Hypothalamus (tissue), 51 donors: ENCODE data around the gene PCSK5.
"Not testable (repeated sequence)": the region's sequence is repeated elsewhere in the genome, so short reads cannot be mapped to it uniquely, and the experiment has no call there.

Source experiments
- DNase-seq, 51 donors: peaks; one replicate each; lab custom pipeline; 2025; lab: John Stamatoyannopoulos, UW

Gene PCSK5

DNA sequence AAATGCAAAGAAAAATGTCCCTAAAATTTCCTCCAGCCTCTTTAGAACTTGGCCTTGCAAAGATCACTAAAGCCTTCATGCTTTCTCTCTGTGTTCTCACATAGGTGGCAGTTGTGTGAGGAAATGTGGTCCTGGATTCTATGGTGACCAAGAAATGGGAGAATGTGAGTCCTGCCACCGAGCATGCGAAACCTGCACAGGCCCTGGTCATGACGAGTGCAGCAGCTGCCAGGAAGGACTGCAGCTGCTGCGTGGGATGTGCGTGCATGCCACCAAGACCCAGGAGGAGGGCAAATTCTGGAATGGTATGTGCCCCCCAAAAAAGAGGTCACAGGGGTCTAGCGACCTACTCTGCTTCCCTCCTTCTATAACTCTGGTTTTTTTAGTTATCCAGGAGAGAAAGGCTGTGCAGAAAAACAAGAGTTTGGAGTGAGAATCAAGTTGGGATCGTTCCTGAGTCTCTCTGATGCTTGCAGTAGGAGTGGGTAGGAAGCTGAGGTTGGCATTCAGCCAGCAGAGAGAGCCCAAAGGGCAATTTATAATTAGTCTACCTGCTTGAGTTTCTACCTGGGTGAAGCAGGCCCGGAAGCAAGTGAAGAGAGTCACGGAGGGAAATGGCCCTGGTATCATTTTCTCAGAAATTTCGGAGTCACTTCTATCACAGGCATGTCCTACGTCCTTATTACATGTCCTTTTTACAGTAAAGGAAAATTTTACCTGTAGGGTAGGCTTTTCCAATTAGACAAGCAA is 406.3 kb downstream of the PCSK5 start:
- no peak for DNase-seq

DNA sequence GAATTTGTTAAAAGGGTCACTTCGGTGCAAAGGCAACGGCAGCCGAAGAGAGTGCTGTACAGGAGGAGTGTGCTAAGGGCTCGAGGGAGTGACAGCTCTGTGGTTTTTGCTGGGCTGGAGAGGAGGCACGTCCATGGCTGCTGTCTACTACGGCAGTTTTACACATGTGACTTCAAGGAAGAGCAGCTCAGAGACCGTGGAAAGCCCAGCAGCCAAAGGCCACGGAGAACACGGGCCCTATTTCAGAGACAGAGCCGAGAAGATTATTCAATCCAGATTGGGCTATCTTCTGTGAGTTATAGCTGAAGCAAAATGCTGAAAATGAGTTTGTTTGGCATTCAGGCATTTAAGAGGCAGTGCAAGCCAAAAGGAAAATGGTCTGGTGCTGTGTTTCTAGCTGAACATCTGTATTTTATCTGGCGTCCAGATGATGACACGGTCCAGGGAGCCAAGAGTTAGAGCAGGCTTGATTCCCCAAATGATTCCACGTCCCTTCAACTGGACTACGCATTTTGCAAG is 407.3 kb downstream of the PCSK5 start:
- no peak for DNase-seq

DNA sequence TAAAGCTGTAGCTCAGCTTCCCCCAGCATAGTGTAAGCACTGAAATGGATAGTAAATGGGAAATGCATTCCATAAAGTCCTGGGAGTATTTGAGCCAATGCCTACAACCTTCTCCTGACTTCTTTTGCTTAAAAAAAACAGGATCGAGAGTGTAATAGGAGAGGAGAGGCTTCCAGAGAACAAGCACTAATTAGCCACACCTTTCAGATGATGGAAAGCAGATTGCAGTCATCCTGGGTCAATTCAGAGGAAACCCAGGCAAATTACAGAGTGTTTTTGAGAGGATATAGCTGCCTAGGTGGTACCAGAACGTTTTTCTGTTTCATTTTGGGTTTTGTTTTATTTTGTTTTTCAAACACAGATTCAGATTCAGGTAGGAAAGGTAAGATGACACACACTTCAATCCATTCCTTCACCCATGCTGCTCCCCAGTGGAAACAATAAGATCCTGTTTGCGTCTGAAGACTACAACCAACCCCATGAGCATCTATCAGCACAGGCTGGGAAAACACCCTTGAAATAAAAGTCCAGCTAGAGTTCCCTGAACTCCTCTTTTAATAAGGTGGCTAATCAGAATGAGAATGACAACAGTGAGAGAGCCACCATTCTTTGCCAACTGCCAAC is 408.2 kb downstream of the PCSK5 start:
- DNase-seq = no peak

DNA sequence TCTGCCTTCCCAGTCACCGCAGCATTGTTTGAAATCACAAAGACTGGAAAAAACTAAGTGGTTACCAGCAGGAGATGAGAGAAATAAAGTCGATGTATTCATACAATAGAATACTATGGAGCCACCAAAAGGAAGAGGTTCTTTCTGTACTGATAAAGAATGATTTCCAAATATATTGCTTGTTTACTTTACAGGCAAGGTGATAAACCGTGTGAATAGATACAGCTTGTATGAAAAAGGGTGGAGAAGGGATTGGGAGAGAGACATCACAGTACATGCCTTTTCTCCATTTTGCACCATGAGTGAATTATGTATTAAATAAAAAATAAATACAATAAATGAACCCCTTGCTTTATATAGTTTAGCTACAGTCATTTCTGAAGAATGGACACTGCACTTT is 412.1 kb downstream of the PCSK5 start:
- DNase-seq = no peak

DNA sequence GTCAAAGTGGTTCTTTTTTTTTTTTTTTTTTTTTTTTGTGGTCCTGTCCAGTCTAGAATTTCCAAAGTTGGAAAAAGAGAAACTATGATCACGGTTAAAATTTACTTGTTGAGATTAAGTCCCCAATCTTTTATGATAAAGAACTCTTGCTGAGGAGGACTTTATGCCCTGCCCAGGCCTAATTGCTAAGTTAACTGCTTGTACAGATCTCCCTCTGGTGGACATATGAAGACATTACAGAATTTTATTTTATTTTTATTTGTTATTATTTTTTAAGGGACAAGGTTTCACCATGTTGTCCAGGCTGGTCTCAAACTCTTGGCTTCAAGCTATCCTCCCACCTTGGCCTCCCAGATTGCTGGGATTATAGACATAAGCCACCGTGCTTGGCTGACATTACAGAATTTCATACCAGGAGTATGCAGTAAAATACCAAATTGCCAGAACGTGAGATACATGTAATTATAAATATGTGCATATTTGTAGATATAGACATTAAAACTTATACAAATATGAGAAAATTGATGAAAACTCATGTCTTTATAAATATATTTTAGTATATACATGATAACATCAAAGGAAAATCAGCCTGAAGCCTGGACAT is 412.6 kb downstream of the PCSK5 start:
- DNase-seq = peak in 3 of 51 donors; percentile 3 to 8 (median 7)

DNA sequence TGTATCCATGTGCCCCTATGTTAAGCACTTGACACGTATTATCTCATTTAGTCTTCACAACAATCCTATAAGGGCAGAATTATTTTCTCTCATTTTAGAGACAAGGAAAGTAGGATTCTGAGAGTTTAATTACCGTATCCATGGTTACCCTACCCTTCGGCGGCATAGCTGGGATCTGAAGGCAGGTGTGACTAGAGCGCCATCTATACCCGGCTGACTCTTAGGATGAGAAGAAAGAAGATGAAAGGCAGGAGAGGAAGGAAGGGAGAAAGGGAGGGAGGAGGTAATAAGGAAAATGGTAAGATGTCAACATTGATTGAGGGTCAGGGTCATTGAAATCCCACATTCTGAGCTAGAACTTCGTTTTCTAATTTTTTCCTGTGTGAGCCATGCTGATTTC is 416.6 kb downstream of the PCSK5 start:
- not testable (repeated sequence) for DNase-seq

DNA sequence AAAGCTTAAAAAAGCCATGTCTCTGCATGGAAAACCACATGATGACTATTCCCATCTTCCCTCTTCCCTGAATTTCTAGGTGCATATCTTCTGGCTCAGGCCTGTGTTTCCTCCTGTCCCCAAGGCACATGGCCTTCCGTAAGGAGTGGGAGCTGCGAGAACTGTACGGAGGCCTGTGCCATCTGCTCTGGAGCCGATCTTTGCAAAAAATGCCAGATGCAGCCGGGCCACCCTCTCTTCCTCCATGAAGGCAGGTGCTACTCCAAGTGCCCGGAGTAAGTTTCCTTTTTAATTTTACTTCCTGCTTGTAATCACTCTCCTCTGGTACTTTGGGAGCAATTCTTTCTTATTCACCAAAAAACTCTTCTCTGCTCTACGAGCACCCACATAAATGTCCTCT is 420.1 kb downstream of the PCSK5 start:
- no peak for DNase-seq

DNA sequence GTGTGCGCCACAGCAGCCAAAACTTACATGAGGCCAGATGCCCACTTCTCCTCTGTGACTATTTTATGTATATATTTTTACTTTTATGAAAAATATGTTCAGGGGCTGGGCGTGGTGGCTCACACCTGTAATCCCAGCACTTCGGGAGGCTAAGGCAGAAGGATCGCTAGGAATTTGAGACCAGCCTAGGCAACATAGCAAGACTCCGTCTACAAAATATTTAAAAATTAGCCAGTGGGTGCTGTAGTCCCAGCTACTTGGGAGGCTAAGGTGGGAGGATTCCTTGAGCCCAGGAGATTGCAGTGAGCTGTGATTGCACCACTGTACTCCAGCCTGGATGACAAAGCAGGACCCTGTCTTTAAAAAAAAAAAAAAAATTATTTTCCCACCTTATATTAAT is 420.5 kb downstream of the PCSK5 start:
- no peak for DNase-seq

DNA sequence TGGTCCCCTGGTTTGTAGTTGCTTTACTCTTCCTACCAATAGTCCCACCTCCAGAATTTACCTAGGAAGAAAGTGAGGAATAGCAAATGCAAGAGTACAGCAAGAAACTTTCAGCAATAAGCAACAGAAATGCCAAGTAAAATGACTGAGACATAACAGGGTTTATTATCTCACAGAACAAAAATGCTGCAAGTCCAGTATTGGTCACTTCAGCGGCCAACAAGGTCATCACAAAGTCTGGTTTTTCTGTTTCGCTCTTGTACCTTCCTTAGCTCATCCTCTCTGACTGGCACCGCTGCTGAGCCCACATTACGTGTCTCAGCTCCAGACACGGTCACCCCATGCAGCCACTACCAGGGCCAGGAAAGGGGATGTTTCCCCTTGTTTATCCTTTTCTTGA is 421.1 kb downstream of the PCSK5 start:
- no peak for DNase-seq

DNA sequence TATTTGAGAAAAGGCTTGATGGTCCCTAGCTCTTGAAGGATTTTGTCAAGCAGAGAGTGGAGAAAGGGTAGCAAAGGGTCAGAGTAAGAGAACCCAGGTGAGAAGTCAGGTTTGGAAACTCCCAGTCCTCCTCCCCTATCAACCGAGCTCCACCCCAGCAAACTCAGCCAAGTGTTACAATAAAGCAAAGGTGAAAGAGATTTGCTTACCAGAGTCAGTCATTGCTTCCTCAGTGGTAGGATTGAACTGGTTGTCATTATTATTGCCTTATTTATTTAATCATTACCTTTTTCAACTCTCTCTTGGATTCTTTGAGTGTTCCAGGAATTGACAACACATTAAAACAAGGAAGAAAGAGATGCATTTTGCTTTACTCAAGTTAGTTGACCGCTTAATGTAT is 423.3 kb downstream of the PCSK5 start:
- DNase-seq = no peak

DNA sequence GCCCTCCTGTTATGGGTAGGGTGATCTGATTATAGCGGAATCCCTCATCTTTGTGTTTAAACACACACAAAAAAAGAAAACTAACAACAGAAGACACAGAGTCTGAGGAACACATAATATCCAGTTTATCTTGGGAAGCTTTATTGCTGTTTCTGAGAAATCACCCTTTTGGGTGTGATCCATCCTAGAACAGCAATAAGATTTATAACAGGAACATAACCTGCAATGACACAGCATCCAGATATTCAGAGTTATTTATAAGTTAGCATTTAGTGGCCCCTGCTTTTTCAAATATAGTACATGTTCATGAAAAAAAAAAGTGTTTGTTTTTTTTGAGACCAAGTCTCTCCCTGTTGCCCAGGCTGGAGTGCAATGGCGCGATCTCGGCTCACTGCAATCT is 423.8 kb downstream of the PCSK5 start:
- DNase-seq = no peak

DNA sequence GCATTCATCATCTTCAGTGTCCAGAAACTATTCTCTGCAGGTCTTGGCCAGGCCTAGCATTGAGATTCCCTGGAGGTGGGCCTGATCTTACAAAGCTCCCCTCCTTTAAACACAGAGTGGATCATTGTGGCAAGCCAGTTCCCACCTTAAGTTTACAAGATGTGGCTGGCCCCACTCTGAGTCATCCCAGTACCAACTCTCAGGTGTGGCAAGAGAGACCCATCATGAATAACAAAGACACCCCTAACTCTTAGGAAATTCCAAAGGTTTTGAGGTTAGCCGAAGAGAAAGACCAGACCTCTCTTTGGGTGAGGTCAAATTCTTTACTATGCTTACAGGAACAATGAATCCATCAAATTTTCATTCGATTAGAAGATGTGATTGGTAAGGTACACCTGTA is 425.6 kb downstream of the PCSK5 start:
- DNase-seq = no peak

DNA sequence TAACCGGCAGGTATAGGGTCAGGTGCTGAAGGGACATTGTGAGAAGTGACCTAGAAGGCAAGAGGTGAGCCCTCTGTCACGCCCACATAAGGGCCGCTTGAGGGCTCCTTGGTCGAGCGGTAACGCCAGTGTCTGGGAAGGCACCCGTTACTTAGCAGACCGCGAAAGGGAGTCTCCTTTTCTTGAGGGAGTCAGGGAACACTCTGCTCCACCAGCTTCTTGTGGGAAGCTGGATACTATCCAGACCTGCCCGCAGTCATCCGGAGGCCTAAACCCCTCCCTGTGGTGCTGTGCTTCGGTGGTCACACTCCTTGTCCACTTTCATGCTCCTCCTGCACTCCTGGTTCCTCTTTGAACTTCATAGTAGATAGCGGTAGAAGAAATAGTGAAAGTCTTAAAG is 429.0 kb downstream of the PCSK5 start:
- DNase-seq = not testable (repeated sequence)

DNA sequence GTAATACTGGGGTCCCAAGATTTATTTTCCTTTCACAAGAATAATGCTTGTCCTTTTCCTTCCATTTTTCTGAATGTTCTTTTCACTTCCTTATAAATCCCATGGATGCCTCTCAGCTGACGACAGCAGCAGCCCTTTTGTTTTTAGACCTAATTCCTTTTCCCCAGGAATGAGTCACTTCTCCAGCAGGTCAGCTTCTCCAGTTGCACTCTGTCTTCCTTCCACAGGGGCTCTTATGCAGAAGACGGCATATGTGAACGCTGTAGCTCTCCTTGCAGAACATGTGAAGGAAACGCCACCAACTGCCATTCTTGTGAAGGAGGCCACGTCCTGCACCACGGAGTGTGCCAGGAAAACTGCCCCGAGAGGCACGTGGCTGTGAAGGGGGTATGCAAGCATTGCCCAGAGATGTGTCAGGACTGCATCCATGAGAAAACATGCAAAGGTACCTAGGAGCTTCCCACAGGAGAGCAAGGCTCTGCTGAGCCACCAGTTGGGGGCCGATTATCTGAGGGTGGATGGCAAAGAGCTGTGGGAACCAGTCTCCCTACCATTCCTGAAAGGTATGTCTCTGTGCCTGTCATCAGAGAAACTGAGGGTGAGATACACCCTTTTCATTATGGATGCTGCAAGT is 430.8 kb downstream of the PCSK5 start:
- DNase-seq = no peak

DNA sequence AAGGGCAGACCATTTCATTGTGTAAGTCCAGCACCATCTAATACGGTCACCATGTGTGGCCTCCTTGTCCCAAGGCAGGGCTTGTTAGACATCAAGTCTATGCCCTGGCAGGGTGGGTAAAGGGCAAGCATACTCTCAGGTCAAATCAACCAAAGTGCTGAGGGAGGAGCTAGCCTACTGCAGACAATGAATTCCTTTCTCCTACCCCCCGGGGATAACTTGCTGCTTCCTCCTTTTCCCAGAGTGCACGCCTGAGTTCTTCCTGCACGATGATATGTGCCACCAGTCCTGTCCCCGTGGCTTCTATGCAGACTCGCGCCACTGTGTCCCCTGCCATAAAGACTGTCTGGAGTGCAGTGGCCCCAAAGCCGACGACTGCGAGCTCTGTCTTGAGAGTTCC is 432.3 kb downstream of the PCSK5 start:
- DNase-seq = no peak

DNA sequence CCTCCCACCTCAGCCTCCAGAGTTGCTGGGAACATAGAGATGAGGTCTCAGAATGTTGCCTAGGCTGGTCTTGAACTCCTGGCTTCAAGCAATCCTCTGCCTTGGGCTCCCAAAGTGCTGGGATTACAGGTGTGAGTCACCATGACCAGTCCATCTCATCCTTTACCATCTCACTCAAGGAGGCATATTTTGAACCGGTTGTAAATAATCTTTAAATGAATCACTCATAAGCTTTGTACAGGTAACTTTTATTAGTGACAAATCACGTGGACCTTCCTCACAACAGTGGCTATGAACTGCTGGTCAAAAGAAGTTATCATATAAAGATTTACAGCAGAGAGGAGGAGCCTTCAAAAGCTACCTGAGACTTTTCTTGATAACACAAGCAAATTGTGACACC is 433.0 kb downstream of the PCSK5 start:
- DNase-seq = no peak

DNA sequence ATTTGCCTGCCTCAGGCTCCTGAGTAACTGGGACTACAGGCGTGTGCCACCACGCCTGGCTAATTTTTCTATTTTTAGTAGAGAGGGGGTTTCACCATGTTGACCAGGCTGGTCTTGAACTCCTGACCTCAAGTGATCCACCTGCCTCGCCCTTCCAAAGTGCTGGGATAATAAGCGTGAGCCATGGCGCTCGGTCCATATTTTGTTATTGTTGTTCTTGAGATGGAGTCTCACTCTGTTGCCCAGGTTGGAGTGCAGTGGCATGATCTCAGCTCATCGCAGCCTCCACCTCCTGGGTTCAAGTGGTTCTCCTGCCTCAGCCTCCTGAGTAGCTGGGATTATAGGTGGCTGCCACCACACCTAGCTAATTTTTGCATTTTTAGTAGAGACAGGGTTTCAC is 433.6 kb downstream of the PCSK5 start:
- not testable (repeated sequence) for DNase-seq

DNA sequence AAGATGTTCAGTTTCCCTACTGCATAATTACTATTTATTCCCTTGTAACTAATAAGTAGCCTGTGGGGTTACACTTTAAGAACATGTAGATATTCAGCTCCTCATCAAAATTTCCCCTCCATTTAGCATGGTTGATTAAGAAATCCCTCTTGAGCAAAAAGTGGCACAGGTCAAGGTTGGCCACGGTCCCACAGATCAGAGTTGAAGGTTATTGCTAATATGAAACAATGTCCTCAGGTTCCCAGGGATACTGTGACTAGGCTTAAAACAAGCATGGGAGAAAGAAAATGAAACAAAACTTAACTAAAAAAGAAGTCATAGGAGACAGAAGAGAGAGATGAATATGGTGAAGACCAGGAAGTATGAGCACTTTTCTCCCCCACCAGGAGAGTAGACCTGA is 439.6 kb downstream of the PCSK5 start:
- DNase-seq = no peak

DNA sequence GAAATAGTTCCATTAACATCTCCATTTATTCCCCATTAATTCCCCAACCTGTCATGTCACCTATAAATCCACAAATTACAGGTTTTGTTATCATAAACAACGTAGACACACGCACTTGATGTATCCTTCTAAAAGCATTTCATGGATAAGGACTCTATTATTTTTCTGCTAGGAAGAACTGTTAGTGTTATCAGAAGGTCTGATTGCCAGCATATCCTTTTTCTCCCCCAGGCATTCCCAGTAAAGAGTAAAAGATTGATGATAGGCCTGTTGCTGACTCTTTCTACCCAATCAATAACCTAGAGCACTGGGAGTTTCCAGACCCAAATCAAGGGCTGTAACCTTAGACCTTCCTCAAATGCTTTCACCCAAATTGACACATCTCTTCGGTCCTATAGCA is 442.9 kb downstream of the PCSK5 start:
- DNase-seq = no peak

DNA sequence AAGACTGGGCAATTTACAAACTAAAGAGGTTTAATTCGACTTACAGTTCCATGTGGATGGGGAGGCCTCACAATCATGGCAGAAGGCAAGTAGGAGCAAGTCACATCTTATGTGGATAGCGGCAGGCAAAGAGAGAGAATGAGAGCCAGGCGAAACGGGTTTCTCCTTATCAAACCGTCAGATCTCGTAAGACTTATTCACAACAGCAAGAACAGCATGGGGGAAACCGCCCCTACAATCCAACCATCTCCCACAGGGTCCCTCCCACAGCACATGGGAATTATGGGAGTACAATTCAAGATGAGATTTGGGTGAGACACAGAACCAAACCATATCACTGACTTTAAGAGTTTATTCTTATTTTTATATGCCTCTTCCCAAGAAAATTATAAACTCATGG is 443.5 kb downstream of the PCSK5 start:
- no peak for DNase-seq

DNA sequence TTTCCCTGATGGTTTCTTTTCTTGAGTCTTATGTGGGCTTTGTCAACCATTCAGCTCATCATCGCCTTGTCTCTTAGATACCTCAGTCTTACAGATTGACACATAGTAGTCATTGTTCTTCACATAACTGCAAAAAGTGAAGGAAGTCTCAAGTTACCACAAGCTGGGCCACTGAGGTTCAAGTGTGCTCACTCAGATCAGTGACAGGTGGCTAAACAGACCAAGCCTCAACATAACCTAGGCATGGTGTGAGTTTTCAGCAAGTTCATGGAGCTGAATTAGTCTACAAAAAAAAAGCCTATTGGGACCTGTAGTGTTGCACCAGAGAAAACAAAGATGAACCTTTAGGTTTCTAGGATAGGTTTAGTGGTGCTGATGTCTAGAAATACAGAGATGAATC is 445.6 kb downstream of the PCSK5 start:
- no peak for DNase-seq

DNA sequence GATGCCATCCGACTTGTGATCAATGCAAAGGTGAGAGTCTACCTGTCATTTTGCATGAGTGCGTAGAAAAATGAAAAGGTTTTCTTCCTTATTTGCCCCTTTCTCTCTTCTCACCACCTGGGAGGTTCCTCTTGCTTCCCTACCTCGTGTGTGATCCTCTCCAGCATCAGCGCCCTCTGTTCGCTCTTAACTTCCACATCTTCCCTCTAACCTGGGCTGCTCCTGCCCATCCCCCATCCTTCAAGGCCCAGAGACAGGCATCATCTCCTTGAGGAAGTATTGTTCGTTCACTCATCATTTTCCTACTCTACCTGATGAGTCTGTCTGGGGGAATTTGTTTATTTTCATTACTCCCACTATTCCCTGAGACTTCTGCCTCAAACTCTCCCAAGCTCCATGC is 447.9 kb downstream of the PCSK5 start:
- no peak for DNase-seq
